GM12875 (cell line): Measurements from ENCODE around the gene MMP23B.

ENCODE experiments used
- H3K4me3 ChIP-seq: one replicate; pipeline ENCODE4 v1.5.1; 2011; ENCODE audit warnings: low read depth, low read length, control low read depth
- CTCF ChIP-seq: IDR thresholded peaks from 2 replicates; pipeline ENCODE4 v1.5.1; 2011; ENCODE audit warnings: low read depth, mild to moderate bottlenecking, control low read depth, inconsistent platforms, low read length, moderate library complexity, borderline replicate concordance; ENCODE audit not compliant: insufficient read depth

Gene MMP23B

GRCh38 chr1:1605034-1605591, 26.9 kb upstream of the MMP23B start:
- no peak for TF ChIP-seq CTCF
- no peak overlapping the region for H3K4me3 ChIP-seq

- TF ChIP-seq CTCF: no peak
- H3K4me3 ChIP-seq: no peak overlapping the region
Observed at GRCh38 chr1:1605724-1606123, 26.2 kb upstream of the MMP23B start.

GRCh38 chr1:1606232-1606631, 25.7 kb upstream of the MMP23B start:
- no peak for TF ChIP-seq CTCF
- no peak overlapping the region for H3K4me3 ChIP-seq

DNA sequence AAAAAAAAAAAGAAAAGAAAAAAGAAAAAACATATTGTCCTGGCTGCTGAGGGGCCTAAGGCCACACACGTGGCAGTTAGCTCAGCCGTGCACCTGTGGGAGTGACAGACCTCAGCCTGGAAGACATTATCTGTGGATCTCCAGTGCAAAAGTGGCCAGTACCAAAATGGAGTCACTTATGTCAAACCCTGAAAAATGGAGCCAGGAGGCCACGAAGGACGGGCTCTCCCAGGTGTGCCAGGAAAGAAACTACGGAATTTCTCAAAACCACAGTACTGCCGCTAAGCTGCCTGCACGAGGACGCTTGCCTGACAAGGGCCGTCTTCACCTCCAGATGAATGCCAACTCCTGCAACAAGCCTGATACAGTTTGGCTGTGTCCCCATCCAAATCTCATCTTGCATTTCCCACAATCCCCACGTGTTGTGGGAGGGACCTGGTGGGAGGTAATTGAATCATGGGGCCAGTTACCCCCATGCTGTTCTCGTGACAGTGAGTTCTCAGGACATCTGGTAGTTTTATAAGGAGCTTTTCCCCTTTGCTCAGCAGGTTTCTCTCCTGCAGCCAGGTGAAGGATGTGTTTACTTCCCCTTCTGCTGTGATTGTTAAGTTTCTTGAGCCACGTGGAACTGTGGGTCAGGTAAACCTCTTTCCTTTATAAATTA, 22.0 kb upstream of the MMP23B start:
- no peak overlapping the region for H3K4me3 ChIP-seq
- TF ChIP-seq CTCF: no peak

DNA sequence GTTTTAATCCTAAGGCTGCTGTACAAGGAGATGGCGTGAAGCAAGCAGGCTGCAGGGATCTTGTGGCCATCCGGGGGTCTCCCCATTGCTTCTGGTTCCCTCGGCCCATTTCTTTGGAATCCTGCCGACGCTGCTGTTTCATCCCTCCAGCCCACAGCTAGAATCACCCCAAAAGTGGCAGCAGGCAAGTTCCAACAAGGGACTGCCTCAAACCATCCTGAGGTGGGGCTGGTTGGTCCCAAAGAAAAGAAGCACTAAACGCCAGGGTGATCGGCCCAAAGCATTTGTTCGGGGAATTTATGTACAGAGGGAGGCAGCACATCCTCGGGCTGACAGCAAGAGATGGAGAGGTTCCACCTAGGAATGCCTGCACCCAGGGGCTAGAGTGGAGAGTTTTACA, 21.2 kb upstream of the MMP23B start:
- H3K4me3 ChIP-seq: no peak overlapping the region
- no peak for TF ChIP-seq CTCF

GRCh38 chr1:1612104-1612400, 19.9 kb upstream of the MMP23B start:
- no peak for TF ChIP-seq CTCF
- no peak overlapping the region for H3K4me3 ChIP-seq

DNA sequence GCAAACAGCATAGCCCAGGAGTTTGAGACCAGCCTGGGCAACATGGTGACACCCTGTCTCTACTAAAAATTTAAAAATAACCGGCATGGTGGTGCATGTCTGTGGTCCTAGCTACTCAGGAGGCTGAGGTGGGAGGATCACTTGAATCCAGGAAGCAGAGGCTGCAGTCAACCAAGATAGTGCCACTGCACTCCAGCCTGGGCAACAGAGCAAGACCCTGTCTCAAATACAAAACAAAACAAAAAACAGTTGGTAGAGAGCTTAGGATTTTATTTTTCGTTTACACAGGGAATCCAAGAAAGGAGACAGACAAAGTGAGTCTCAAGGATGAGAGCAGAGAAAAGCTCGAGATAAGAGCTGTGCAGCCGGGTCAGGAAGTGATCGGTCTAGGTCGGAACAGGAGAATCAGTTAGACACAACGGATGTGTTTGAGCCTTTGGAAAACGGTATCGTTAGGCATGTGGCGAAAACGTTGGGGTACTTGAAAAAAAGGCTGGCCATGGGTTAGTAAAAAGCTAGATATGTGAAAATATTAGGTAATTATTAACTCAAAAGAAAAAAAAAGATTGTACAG, 18.4 kb upstream of the MMP23B start:
- no peak for TF ChIP-seq CTCF
- H3K4me3 ChIP-seq: no peak overlapping the region
